HG03378 (cell line): ENCODE data around the gene TRIM21.
"Not testable (repeated sequence)": the region's sequence is repeated elsewhere in the genome, so short reads cannot be mapped to it uniquely, and the experiment has no call there.

Experiments used
- ATAC-seq: cut with Tn5 transposase; IDR thresholded peaks from one replicate; pipeline ENCODE4 v1.9.1; 2021; ENCODE audit warnings: mild to moderate bottlenecking, moderate library complexity; ENCODE audit not compliant: unreplicated experiment

The TRIM21 gene

DNA sequence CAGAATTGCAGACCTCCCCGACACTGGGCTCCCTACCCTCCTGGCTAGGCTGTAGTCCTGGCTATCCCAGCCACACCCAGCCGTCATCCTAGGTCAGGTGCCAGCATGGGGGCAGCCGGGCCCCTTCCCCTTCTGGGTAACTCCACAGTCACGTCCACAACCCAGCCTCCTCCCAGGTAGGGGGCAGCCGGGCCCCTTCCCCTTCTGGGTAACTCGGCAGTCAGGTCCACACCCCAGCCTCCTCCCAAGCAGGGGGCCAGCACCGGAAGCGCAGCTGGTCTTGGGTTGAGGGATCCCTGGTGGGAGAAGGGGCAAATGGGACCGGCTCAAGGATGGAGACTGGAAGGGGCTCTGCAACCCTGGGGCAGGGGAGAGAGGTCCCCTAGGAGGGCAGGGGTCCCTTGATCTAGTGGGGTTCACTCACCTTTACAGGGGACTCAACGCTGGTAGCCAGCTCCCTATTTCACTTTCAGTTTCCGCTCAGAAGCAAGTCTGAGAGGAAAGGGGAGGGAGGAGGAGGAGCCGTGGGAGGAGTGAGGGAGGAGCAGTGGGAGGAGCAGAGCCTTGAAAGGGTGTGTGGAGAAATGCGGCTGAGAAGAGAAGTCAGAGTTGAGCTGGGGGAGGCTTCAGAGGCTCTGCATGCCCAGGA, at the start of gene TRIM21:
TSS of gene TRIM21 (minus strand) at position 494 of the 649 bp plus-strand sequence. CDS start 3,293 bp downstream, outside the sequence.
- peak; percentile 97 for ATAC-seq

DNA sequence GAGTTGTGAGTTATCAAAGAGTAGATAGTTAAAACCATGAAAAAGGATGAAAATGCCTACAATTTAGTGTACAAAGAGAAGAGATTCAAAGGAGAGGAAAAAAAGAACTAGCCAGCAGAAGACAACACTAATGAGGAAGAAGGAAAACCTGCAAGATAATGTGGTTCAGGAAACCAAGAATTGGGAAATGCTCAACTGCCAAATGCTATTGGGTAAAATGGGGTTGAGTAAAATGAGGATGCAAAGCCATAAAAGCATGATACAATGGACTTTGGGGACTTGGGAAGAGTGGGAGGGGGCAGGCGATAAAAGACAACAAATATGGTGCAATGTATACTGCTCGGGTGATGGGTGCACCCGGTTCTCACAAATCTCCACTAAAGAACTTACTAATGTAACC, 48.0 kb upstream of the TRIM21 start:
- no peak for ATAC-seq

DNA sequence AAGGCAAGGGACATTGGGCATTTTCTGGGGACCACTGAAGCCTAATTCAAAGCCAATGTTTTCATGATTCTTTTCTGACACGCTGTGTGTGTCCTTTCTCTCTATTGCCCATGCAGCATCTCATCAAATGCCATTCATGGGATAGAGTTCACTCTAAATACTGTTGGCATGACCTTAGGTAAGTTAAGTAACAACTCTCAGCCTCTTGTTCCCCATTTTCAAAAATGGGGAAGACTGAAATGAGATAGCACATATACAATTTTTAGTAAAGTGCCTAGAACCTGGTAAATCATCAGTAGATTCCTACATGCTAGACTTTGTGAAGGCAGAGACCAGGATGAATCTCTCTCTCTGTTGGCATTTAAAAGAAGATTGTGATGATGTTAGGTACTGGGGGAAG, 42.9 kb upstream of the TRIM21 start:
- ATAC-seq = no peak

DNA sequence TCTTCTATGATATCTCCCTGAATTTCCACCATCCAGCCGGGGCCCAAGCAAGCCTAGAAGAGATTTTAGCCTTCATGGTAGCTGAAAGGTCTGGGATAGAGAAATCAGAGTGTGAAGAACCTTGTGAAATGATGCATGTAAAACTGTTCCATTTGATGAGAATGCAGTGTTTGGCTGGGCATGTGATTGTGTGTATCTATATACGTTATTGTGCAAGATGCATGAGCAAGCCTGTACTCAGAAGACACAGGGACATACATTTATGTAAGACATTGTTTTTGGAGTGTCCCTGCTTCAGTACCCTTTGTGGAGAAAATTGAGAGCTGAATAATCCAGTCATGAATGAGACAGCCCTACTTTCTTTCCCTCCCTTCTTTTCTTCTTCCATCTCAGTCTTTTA, 40.4 kb upstream of the TRIM21 start:
- no peak for ATAC-seq

DNA sequence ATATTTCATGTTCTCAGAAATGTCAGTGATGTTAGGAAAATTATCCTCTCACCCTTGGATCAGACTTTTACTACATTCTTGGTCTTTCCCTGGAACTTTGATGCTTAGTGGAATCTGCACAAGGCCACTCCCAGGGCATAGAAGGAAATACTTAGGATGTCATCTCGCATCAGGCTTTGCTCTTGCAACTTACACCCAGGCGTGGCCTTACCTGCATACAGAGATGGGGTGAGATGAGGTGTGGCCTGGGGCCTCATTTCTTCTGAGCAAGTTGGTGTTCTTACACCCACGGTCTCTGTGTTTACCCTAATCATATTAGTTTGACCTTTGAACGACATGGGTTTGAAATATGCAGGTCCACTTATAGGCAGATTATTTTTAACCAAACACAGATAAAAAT, 36.5 kb upstream of the TRIM21 start:
- ATAC-seq = no peak

DNA sequence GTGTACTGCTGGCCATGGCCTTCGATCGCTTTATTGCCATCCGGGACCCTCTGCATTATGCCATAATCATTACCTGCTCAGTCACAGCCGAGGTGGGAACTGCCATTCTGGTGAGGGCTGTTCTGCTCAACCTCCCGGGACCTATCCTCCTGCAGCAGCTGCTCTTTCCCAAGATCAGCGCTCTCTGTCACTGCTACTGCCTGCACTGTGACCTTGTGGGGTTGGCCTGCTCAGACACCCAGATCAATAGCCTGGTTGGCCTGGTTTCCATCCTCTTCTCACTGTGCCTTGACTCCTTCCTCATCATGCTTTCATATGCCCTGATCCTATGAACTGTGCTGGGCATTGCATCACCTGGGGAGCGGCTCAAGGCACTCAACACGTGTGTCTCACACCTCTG, 24.9 kb upstream of the TRIM21 start:
- ATAC-seq = no peak

DNA sequence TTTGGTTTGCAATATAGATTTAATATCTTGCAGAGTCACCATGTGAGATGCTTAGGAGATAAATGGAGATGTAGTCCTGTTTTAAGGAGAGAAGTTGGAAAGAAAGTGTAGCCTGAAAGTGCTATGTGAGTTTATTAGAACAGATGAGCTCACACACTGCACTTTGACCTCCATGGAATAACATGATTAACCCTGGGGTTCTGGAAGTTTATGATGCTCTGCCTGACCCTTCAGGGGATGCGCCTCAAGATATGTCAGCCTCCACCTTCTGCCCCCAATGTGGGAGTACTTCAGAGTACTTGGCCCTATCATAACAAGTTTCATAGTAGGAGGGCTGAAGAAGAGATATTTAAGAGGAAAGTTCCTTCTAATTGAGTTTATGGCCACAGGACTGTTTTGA, 23.3 kb upstream of the TRIM21 start:
- no peak for ATAC-seq

DNA sequence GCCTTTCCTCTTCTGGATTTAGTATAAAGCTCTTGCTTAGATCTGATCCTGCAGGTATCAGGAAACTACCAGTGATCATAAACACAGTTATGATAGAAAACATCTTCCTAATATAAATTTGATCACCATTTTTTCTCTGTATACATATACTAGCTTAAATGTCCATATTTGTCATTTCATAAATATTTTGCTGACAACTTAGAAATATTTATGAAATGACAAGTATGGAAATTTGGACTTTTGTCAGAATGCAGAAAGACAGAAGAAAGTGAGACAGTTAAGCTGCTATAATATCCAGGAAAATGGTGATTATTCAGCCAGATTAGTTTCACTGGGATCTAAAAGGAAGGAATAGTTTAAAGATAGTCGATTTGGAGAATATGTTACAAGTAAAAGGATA, 22.8 kb upstream of the TRIM21 start:
- no peak for ATAC-seq

DNA sequence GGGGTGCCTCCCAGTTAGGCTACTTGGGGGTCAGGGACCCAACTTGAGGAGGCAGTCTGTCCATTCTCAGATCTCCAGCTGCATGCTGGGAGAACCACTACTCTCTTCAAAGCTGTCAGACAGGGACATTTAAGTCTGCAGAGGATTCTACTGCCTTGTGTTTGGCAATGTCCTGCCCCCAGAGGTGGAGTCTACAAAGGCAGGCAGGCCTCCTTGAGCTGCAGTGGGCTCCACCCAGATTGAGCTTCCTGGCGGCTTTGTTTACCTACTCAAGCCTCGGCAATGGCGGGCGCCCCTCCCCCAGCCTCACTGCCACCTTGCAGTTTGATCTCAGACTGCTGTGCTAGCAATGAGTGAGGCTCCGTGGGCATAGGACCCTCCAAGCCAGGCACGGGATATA, 12.7 kb upstream of the TRIM21 start:
- ATAC-seq = not testable (repeated sequence)

DNA sequence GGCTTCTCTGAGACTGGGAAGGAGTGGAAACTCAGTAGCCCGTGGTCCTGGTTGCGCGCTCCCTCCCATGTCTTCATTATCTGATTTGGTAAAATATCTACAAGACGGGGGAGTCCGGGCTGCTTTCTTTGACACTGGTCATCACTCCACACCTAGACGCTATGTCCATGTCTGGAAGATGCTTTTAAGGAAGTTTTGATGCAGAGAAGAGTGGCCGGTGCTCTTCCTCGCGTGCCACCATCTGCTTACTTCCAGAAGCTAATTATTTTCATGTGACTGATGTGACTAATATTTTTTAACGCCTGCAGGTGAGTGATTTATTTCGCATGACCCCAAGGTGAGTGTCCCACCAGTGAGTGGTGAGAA, 339 bp upstream of the TRIM21 start:
- peak; percentile 17 for ATAC-seq

DNA sequence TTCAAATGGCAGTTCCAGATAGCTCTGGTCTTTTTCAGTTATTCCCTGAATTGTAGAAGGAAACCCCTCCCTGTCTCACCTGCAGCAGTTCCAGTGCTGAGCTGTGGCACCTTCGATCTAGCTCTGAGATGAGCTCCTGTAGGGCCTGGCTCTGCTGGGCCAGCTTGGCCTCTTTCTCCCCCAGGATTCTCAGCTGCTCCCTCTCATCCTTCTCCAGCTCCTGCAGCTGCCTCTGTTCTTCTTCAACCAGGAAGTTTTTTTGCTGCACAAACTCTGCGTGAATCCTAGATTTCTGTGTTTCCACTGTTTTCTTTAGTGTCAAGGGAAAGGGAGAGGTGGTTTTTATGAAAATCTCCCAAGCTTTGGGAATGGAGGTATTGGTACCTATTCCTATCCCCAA, 5.3 kb downstream of the TRIM21 start:
- ATAC-seq = no peak

DNA sequence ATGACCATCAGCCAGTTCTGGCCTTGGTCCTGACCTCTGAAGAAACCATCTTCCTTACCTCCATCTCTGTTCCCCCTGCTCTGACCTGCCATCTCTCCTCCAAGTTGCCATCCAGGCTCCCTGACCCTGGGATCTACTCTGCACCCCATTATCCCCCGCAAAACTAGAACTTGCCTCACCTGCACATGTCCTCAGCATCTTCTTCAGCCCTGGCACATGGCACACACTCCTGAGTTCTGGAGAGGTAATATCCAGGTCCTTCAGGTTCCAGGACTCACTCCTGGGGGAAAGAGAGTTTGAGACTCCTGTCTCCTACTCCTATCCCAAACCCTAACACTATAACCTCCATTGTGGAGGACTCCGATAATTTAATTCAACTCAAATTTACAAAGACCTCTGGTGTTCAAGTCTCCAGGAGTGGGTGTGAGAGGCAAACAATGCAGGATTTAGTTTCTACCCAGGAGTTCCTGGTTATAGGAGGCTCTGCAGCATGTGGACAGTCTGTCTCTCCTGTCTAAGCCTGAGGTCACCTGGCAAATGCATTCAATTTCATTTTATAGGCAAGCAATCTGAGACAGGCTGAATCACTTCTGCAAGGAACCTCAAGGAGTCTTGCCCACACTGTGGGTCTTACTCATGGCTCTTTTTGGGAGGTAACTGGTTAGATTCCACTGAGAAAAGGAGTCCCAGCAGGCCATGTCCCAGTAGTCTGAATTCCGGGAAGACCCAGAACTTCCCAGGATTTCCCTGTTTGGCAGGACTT, 7.3 kb downstream of the TRIM21 start:
- no peak for ATAC-seq

DNA sequence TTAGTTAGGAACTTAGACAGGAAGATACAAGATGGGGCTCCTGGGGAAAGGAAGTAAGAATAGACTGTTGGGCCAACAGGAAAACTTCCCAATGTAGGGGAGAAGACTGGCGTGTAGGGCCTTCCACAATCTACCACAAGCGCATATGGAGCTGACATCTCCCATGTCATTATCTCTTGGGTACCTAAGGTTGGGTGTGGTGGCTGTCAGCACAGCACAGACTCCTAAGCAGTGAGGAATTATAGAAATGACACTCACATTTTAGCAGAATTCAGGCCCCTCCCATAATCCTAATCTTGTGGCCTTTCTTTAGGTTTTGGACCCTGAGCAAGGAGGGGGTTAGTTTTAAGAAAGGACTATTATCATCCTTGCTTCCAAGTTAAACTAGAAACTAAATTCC, 11.6 kb downstream of the TRIM21 start:
- no peak for ATAC-seq

DNA sequence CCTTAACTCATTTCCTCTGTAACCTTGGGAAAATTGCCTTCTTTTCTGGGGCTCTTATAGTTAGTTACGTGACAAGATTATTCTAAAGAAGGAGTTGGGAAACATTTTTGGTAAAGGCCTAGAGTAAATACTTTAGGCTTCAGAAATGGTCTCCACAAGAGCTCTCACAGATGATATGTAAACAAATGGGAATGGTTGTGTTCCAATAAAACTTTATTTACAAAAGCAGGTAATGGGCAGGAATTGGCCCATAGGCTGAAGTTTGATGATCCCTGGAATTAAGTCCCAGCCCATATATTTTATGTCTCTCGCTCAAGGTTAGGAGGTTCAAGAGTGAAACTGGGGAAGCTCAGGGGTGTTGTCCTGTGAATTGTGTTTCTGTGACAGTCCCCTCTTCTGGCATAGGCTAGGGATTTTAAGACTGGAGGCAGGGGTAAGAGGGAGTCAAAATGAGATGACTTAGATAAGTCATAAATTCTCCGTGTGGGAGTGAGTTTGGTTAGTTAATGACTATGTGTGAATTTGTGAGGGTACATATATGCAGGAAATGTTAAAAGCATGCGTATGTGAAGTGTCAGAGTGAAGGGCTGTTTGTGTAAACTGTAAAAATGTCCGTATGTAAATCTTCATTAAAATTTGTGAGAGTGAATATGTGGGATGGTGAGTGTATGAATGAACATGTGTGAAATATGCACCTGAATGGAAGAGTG, 17.9 kb downstream of the TRIM21 start:
- no peak for ATAC-seq

DNA sequence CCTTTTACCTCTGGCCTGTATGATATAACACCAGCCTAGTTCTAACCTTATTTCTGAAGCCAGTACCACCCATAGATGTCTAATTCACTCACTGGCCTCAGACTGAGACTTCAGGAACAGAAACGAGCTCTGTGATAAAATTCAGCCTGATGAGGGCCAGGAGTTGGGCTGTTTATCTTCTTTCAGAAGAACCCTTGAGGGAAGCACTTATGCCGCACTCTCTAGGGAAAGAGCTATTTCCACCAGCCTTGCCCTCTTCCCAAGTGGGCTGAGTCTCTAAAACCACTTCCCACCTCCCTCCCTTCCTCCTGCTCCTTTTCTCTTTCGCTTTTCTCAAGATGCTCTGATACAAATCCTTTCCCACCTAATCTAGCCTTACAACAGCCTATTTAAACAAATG, 23.3 kb downstream of the TRIM21 start:
- ATAC-seq = no peak

DNA sequence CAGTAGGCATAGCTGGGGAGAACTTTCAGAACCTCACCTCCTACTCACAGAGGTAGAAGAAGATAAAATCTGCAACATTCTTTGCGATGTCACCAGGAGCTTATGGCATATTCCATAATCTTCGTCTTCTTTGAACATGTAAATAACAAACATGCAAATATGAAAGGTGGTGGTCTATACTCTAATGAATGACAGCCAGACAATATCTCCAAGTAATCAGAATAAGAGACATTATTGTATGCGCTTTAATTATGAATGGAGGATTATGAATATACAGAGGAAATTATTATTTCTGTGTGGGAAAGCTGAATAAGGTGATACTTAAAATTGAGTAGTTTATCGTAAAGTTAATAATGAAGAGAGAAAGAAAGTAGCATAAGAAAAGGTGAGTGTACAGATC, 25.2 kb downstream of the TRIM21 start, which contains the start of gene OR52B4:
TSS of gene OR52B4 (minus strand) at position 101 of the 400 bp plus-strand sequence. CDS start at position 10, 91 bp downstream.
- no peak for ATAC-seq

DNA sequence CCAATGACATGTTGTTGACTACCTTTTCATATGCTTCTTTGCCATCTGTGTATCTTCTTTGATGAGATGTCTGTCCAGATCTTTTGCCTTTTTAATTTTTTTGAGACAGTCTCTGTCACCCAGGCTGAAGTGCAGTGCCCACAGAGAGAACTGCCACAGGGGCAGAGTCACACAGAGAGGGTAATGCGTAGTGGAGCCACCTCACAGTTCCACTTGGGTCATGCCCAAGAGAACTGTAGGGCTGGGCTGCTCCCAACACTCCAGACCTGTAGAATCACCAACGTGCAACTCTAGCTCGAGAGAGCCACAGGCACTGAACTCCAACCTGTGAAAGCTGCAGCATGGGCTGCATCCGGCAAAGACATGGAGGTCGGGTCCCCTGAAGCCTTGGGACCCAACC, 45.4 kb downstream of the TRIM21 start:
- ATAC-seq = not testable (repeated sequence)

DNA sequence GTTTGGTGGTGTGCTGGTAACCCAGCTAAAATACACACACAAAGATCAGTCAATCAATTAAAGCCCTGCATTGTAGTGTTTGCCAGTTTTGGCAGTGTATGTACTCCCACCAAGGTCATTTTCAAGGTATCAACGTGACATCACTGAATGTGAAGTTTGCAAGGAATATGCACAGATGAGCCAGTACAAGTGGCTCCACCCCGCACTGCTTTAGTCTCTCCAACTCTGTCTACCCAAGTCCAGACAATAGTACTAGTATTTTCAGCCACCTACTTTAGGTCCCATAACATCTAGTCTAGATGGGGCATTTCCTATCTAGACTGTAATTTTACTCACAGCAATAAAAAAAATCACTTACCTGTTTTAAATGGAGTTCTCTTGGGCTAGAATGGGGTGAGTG, 48.1 kb downstream of the TRIM21 start:
- not testable (repeated sequence) for ATAC-seq
